Measurements from ENCODE around the gene TRIM65. TPM values are rescaled to one million over a fixed set of nuclear protein-coding genes. Genes with fewer than 3 reads are reported as not detected.

The TRIM65 gene
- total and polyA plus RNA-seq, 2 experiments from 2014 or later: 16.8 to 31.5 TPM

GRCh38 chr17:75940727-75941441 is 44.1 kb upstream of the TRIM65 start, which contains the start of gene FBF1:
FBF1 (minus strand) TSS chr17:75941042; CDS start chr17:75938149, 2,893 bp downstream.
- H3K9me3 ChIP-seq (ENCODE audit: low read depth): no peaks in the 10 kb centered on the region
- no peak for TF ChIP-seq CTCF (IDR thresholded peaks at IDR 0.05; ENCODE audit: low read depth, low read length)
- peaks cover 3% of the 10 kb centered on the region for H3K4me1 ChIP-seq (ENCODE audit: low read depth)
- H3K27ac ChIP-seq: no peak within 1 kb of the TSS
- peak; percentile 96 to 97 for DNase-seq (ENCODE audit: low read depth in 1 of 2, low spot score in 1 of 2)
- peaks cover 2% of the 10 kb centered on the region for H3K36me3 ChIP-seq
- H3K4me3 ChIP-seq: peak within 1 kb of the TSS; percentile 94
- H3K27me3 ChIP-seq: no peaks in the 10 kb centered on the region

GRCh38 chr17:75937652-75938051 is 40.9 kb upstream of the TRIM65 start:
- no peaks in the 10 kb centered on the region for H3K9me3 ChIP-seq (ENCODE audit: low read depth)
- H3K36me3 ChIP-seq: no peaks in the 10 kb centered on the region
- DNase-seq (ENCODE audit: low read depth in 1 of 2, low spot score in 1 of 2): no peak
- peaks cover 3% of the 10 kb centered on the region for H3K4me1 ChIP-seq (ENCODE audit: low read depth)
- TF ChIP-seq CTCF (IDR thresholded peaks at IDR 0.05; ENCODE audit: low read depth, low read length): no peak
- H3K27me3 ChIP-seq: no peaks in the 10 kb centered on the region
- H3K4me3 ChIP-seq: no peak overlapping the region
- H3K27ac ChIP-seq: no peak overlapping the region

- Histone ChIP-seq H3K4me1 (ENCODE audit: low read depth) (no peaks in the 10 kb centered on the region), H3K27ac (no peak overlapping the region), H3K27me3 (no peaks in the 10 kb centered on the region), H3K9me3 (ENCODE audit: low read depth) (no peaks in the 10 kb centered on the region), H3K36me3 (no peaks in the 10 kb centered on the region), H3K4me3 (no peak overlapping the region)
- no peak for DNase-seq (ENCODE audit: low read depth in 1 of 2, low spot score in 1 of 2)
- TF ChIP-seq CTCF (IDR thresholded peaks at IDR 0.05; ENCODE audit: low read depth, low read length): no peak
Observed at GRCh38 chr17:75933808-75934207, 37.1 kb upstream of the TRIM65 start.

GRCh38 chr17:75932852-75933251 is 36.1 kb upstream of the TRIM65 start:
- Histone ChIP-seq H3K9me3 (ENCODE audit: low read depth) (no peaks in the 10 kb centered on the region), H3K36me3 (no peaks in the 10 kb centered on the region), H3K4me3 (no peak overlapping the region), H3K27me3 (no peaks in the 10 kb centered on the region), H3K27ac (no peak overlapping the region), H3K4me1 (ENCODE audit: low read depth) (no peaks in the 10 kb centered on the region)
- TF ChIP-seq CTCF (IDR thresholded peaks at IDR 0.05; ENCODE audit: low read depth, low read length): no peak
- DNase-seq (ENCODE audit: low read depth in 1 of 2, low spot score in 1 of 2): no peak

GRCh38 chr17:75931062-75931461 is 34.3 kb upstream of the TRIM65 start:
- Histone ChIP-seq H3K4me1 (ENCODE audit: low read depth) (no peaks in the 10 kb centered on the region), H3K4me3 (no peak overlapping the region), H3K9me3 (ENCODE audit: low read depth) (no peaks in the 10 kb centered on the region), H3K36me3 (no peaks in the 10 kb centered on the region), H3K27me3 (no peaks in the 10 kb centered on the region), H3K27ac (no peak overlapping the region)
- no peak for DNase-seq (ENCODE audit: low read depth in 1 of 2, low spot score in 1 of 2)
- no peak for TF ChIP-seq CTCF (IDR thresholded peaks at IDR 0.05; ENCODE audit: low read depth, low read length)

Measured in cardiac muscle cell (in vitro differentiated cells and primary cell).